HG03025 (cell line): ENCODE data around the gene PPM1A.

ENCODE experiments used
- ATAC-seq: cut with Tn5 transposase; IDR thresholded peaks from one replicate; pipeline ENCODE4 v1.9.1; 2021; ENCODE audit warnings: mild to moderate bottlenecking, moderate library complexity; ENCODE audit not compliant: unreplicated experiment, low FRiP score

PPM1A gene

DNA sequence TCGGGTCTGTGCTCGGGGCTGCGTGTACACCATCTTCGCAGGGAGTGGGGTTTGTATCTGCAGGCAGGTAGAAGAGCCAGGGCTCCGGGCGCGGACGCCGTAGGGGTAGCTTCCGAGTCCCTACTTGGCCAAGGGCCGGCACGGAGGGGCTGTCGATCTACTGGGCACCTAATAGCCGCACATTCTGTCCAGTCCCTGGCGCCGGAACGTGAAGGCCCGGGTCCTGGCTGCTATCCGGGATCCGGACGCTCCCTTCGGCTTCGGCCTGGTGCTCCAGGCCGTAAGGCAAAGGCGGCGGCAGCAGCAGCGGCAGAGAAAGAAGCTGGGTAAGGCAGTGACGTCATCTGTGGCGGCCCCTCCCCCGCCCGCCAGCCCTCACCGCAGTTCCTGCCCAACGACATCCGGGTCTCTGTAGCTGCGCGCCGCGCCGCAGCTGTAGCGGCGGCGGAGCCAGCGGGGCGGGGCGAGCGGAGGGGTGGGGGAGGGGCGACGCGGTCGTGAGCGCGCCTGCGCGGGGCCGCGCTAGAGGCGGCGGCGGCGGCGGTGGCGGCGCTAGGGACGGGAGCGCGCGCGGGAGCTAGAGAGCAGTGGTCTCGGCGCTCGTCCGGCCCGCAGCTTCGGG lies at the start of gene PPM1A:
TSS of gene PPM1A (plus strand) at position 525 of the 622 bp plus-strand sequence. CDS start 33,483 bp downstream, outside the sequence.
- peak; percentile 79 for ATAC-seq

DNA sequence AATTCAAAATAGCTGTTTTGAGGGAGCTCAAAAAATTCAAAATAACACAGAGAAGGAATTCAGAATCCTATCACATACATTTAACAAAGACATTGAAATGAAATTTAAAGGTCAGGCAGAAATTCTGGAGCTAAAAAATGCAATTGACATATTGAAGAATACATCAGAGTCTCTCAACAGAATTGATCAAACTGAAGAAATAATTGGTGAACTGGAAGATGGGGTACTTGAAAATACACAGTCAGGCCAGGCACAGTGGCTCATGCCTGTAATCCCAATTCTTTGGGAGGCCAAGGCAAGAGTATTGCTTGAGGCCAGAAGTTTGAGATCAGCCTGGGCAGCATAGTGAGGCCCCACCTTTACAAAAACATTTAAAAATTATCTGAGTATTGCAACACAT lies 49.7 kb upstream of the PPM1A start:
- no peak for ATAC-seq

- peak; percentile 70 for ATAC-seq
Observed at GRCh38 chr14:60204104-60204842, 44.7 kb upstream of the PPM1A start.

DNA sequence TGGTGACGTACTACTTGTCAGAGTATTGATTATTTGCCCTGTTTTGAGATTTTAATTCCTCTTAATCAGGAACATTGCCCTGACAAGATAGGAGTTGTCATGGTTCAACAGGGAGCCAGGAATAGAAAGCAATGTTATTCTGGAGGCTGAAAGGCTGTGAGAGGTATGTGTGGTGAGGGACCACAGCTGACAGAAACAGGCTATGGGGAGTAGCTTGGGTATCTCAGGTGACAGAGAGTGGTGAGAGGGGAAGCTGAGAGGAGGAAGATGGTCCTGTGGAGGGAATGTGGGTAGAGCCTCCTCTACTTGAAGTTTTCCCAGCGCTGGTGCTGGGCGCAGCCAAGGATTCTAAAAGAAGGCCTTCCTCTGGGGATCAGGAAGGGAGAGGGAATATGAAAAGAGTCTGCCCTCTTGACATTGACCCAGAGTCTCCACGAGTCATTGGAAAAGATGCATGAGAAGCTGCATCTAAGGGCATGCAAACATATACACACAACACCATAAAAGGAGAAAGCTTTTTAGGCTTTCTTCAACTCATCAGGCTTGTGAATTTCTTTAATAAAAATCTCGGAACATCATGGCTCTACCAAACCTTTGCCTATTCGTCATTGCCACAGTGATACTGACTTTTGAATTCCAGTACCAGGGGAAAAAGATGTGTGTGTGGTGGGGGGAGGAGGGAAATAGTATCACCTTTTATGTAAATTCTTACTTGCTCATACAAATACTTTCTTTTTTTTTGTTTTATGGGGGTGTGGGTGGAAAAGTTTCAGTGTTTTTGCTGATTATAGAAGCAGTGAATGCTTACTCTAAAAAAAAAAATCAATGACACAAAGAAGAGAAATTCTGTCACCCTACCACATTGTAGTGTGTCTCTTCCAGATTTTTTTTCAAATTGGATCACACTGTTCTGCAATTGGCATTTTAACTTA lies 43.9 kb upstream of the PPM1A start:
- peak; percentile 74 for ATAC-seq

GRCh38 chr14:60206249-60206670 lies 42.8 kb upstream of the PPM1A start:
- ATAC-seq, result no peak

GRCh38 chr14:60206837-60207533 lies 42.0 kb upstream of the PPM1A start:
- peak; percentile 29 for ATAC-seq

DNA sequence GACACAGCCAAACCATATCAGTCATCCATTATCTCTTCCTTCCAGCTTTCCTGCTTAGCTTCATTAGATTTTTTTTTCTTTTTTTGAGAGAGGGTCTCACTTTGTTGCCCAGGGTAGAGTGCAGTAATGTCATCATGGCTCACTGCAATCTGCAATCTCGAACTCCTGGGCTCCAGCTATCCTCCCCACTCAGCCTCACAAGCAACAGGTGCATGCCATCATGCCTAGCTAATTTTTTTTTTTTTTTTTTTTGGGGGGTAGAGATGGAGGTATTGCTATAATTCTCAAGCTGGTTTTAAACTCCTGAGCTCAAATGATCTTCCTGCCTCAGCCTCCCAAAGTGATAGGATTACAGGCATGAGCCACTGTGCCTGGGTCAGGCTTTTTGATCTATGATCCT lies 38.3 kb upstream of the PPM1A start:
- no peak for ATAC-seq

- no peak for ATAC-seq
Observed at GRCh38 chr14:60211153-60211552, 37.9 kb upstream of the PPM1A start.

DNA sequence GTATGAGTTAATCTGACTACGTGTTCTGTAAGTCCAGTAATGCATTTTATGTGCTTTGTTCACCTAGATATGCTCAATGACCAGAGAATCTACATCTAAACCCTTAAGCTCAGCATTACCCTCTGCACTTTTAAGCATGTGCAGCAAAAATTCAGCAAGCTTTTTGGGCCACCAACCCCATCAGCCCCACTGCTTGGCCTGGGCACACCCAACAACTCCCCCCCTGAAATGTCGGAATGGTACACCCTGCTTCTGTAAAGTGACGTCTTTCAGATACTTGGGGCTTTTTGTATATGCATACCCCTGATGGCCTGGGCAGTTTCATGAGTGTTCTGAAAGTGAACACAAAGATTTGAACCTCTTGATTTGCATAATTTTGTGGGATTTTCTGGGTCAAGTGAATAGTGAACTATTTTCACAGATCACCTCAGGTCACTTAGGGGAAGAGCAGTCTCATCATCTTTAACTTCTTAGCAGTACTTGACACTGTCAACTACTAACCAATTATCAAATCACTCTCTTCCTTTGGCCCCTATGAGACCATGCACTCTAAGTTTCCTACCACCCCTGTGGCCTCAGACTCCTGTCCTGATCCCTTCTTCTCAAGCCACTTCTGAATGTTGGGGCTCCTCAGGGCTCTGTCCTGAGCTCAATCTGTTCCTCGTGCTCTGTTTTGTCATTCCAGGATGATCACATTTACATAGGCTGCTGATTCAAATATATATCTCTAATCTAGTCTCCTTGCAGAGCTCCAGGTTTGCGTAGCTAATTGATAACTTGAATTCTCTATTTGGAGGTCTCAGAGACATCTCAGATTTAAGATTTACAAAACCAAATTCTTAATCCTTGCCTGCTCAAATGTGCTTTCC lies 36.3 kb upstream of the PPM1A start:
- ATAC-seq, result peak; percentile 93

DNA sequence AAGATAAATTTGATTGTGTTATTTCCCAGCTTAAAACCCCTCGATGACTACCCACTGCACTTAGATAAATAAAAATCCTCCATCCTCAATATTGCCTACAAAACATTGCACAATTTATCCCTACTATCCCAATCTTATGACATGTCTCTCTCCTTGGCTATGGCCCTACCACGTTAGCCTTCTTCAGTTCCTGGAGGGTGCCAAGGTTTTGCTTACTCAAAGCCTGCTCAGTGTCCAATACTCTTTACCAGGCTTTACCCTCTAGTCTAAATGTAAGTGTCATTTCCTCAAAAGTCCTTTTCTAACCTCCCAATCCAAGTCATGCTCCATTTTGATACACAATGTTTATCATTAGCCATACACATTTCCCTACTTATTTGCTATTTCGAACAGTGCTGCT lies 35.0 kb upstream of the PPM1A start:
- ATAC-seq, result no peak

GRCh38 chr14:60214415-60215126 lies 34.5 kb upstream of the PPM1A start:
- no peak for ATAC-seq

DNA sequence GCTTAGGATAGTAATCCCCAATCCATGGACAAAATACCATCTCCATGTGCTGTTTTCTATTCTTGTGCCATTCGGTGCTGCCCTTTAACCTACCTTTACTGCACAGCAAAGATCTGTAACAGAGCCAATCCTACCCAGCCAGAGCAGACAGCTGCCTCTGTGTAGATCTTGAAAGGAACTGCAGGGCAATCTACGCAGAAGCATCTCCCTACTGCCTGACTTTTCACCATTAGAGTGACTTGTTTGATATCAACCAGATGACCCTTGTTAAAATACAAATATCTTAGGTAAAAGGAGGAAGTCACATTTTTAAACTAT lies 33.9 kb upstream of the PPM1A start:
- ATAC-seq, result no peak

DNA sequence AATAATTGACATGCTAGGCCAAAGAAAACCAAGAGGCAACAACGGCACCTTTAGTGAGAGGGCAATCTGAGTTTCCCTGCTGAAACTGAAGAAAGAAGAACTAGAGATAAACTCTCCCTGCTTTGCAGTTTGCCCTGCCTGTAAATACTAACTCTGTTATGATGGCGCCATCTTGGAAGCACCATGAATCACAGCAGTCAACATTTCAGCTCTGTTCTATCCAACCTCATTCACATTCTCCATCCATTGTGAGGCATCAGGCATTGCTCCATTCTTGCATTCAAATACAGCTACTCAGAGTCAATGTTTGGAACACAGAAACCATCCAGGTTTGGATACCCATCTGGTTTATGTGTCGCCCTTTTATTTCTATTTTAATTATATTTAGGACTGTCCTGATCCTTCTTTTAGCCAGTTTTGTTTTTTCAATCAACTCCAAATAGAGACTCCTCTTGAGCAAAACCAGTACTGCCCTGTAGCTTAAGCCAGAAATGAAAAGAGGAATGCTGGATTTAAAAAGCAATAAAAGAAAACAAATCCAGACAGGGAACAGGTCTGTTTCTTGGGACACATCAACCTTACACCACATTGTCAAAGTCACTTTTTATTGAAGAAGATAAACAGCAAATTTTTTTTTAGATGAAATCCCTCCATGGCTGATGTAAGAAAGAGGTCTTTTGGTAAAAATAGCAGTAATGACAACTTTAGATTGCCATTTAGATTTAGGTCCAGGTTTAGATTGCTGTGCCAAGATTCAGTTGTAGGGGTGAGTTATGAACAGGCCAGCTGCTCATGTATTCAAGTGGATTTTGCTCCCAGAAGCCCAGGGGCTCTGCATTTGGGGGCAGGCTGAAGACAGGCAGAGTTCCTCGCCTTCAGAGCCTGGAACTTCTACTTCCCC lies 33.3 kb upstream of the PPM1A start:
- ATAC-seq, result no peak

GRCh38 chr14:60217713-60218112 lies 31.3 kb upstream of the PPM1A start:
- no peak for ATAC-seq

DNA sequence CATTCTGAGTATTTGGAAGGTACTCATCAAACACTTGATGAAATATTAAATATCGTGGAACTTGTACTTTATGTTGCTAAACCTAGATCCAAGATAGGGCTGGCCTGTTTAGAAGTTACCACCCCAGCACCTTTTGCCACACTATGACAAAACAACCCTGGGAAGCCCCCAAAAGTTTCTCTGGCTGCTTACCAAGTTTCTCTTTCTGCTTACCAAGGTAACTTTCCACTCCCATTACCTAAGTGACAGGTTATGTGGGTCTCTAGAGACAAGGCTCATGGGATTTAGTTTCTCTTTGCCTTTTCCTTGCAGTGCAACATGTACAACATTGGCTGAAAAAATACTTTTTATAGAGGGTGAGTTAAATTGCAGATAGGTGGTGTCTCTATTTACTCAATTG lies 28.9 kb upstream of the PPM1A start:
- ATAC-seq, result no peak

DNA sequence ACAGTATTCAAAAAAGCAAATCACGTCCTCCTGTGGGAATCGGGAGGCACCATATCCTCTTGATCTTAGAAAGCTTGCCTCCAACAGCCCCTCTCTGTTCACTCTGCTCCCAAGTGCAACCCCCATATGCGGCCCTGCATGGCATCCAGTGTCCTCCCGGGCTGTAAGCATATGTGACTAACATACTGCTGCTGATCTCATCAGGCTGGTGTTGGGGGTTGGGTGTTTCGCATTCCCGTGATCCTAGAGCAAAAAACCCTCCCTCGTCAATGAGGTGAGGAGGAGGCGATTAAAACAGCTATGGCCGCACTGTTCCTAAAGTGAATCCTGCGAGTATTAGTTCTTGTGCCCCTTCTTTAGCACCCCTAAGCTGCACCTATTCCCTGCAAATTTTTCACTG lies 28.1 kb upstream of the PPM1A start:
- no peak for ATAC-seq

DNA sequence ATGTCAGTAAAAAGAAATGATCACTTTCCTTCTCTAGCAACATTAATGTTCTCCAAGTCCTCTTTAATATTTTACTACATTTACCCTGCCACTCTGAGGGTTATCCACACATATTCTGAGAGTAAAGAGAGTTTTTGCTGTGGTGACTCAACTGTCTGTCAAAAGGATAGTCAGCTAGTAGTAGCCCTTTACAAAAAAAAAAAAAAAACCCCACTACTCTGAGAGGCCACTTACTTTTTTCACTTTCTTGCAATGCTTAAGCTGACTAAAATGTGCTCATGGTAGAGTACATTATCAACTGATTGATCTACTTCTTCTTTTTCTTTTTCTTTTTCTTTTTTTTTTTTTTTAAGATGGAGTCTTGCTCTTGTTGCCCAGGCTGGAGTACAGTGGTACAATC lies 27.6 kb upstream of the PPM1A start:
- no peak for ATAC-seq

- no peak for ATAC-seq
Observed at GRCh38 chr14:60222820-60223219, 26.2 kb upstream of the PPM1A start.
